ENCODE data around the gene CHPF2. TPM values are rescaled to one million over a fixed set of nuclear protein-coding genes. Genes with fewer than 3 reads are reported as not detected.

Gene CHPF2
- total and polyA plus RNA-seq, 2 experiments from 2014 or later = 4.8 to 26.1 TPM

GRCh38 chr7:151248346-151249033, 16.2 kb downstream of the CHPF2 start, which contains the start of gene SMARCD3:
Gene SMARCD3, minus strand, starts transcription at chr7:151248694. Its CDS starts 132 bp downstream, at chr7:151248562.
- H3K27ac Mint-ChIP-seq = no peak within 1 kb of the TSS
- H3K4me1 Mint-ChIP-seq = peaks cover 64% of the 10 kb centered on the region
- no peaks in the 10 kb centered on the region for H4K20me1 ChIP-seq (replicated peaks; ENCODE audit: insufficient read depth)
- peak within 1 kb of the TSS; percentile 86 for H3K4me2 ChIP-seq
- peaks cover 88% of the 10 kb centered on the region for H3K27me3 ChIP-seq (ENCODE audit: insufficient read depth)
- TF ChIP-seq EZH2 (IDR thresholded peaks at IDR 0.05; ENCODE audit: low read depth, unreplicated experiment) (peak; percentile 66), ZNF331 (CRISPR knock-in tag; IDR thresholded peaks at IDR 0.05; ENCODE audit: low read depth) (no peak)
- H3K36me3 ChIP-seq (ENCODE audit: insufficient read depth) = no peaks in the 10 kb centered on the region
- H3F3A ChIP-seq (replicated peaks; ENCODE audit: low read depth) = peaks cover 10% of the 10 kb centered on the region
- peaks cover 74% of the 10 kb centered on the region for H3K27me3 Mint-ChIP-seq (ENCODE audit: insufficient read depth, low read depth, poor library complexity)
- H3K27ac ChIP-seq (ENCODE audit: low read depth) = no peak within 1 kb of the TSS
- peak; percentile 1; the same call in 2 of the 3 replicates for ATAC-seq
- H3K9me3 Mint-ChIP-seq = no peaks in the 10 kb centered on the region; the same call in 2 of the 3 replicates
- H3K4me1 ChIP-seq (ENCODE audit: insufficient read depth) = peaks cover 50% of the 10 kb centered on the region
- no peaks in the 10 kb centered on the region; the same call in 2 of the 3 replicates for H3K36me3 Mint-ChIP-seq (ENCODE audit: low read depth)
- no peaks in the 10 kb centered on the region for H3K9me2 ChIP-seq (ENCODE audit: insufficient read depth)
- peak within 1 kb of the TSS; percentile 83; the same call in 1 of the 2 replicates for H2AFZ ChIP-seq
- H3K79me2 ChIP-seq (replicated peaks; ENCODE audit: insufficient read depth) = no peaks in the 10 kb centered on the region
- H3K4me3 ChIP-seq = peak within 1 kb of the TSS; percentile 59
- H3K4me3 Mint-ChIP-seq = peak within 1 kb of the TSS; percentile 81
- DNase-seq (ENCODE audit: low spot score) = peak; percentile 73

DNA sequence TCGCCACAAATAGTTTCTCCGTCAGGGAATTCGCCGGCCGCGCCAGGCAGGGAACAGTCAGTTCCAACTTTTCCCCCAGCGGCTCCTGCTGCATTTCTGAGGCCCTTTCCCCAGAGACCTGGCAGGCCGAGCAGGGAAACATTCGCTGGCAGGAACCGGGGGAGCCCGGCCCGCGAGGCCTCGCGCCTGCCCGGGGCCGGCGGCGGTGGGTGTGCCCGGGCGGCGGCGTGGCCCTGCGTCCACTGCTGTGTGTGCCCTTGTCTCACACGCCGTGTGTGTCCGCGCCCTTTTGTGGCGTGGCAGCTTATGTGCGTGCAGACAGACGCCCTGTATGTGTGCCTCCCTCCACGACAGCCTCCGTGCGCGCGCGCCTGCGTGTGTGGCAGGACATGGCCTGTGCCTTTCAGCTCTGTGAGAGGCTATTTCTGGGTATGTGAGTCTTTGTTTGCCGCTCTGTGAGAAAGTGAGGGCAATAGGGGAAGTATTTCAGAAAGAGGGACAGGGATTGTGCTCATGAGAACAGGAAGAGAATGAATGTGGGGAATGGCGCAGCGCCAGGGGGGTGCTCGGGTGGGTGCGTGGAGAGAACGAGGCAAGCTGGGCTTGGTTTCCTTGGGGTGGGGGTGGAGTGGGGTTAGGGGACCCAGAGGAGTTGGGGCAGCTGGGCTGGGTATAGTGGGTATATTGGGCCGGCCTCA, 16.9 kb downstream of the CHPF2 start:
- H3K9me3 Mint-ChIP-seq = no peaks in the 10 kb centered on the region; the same call in 2 of the 3 replicates
- ATAC-seq (no peak), DNase-seq (ENCODE audit: low spot score) (peak; percentile 38)
- H3K27me3 Mint-ChIP-seq (ENCODE audit: insufficient read depth, low read depth, poor library complexity) = peaks cover 77% of the 10 kb centered on the region
- Histone ChIP-seq H3K27me3 (ENCODE audit: insufficient read depth) (peaks cover 88% of the 10 kb centered on the region), H3K27ac (ENCODE audit: low read depth) (no peak overlapping the region), H4K20me1 (replicated peaks; ENCODE audit: insufficient read depth) (no peaks in the 10 kb centered on the region), H3K9me2 (ENCODE audit: insufficient read depth) (no peaks in the 10 kb centered on the region), H2AFZ (peak overlapping the region; percentile 52; the same call in 1 of the 2 replicates), H3K4me1 (ENCODE audit: insufficient read depth) (peaks cover 44% of the 10 kb centered on the region), H3K4me2 (peak overlapping the region; percentile 86), H3K79me2 (replicated peaks; ENCODE audit: insufficient read depth) (no peaks in the 10 kb centered on the region), H3K36me3 (ENCODE audit: insufficient read depth) (no peaks in the 10 kb centered on the region), H3F3A (replicated peaks; ENCODE audit: low read depth) (peaks cover 10% of the 10 kb centered on the region), H3K4me3 (peak overlapping the region; percentile 59)
- TF ChIP-seq EZH2 (IDR thresholded peaks at IDR 0.05; ENCODE audit: low read depth, unreplicated experiment) (peak; percentile 68), STAT1 (IDR thresholded peaks at IDR 0.05; ENCODE audit: unreplicated experiment) (no peak)
- H3K27ac Mint-ChIP-seq = no peak overlapping the region
- peaks cover 61% of the 10 kb centered on the region for H3K4me1 Mint-ChIP-seq
- peak overlapping the region; percentile 81 for H3K4me3 Mint-ChIP-seq
- H3K36me3 Mint-ChIP-seq (ENCODE audit: low read depth) = no peaks in the 10 kb centered on the region; the same call in 2 of the 3 replicates

DNA sequence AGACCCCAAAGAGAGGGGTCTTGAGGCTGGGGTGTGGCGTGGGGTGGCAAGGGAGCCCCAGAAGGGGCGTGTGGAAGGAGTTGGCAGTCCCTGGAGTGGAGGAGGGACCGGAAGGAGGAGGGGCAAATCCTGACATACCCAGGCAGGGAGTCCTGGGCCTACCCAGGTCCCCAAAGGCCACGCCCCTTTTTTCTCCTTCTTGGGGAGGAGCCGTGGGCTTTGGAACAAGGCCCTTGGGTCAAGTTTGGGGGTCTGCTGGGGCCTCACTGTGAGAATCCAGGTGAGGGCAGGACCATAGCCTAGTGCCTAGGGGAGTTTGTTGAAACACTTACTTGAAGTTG, 17.4 kb downstream of the CHPF2 start:
- Mint-ChIP-seq H3K4me3 (peak overlapping the region; percentile 81), H3K9me3 (no peaks in the 10 kb centered on the region; the same call in 2 of the 3 replicates), H3K36me3 (ENCODE audit: low read depth) (no peaks in the 10 kb centered on the region; the same call in 2 of the 3 replicates), H3K4me1 (peaks cover 61% of the 10 kb centered on the region), H3K27me3 (ENCODE audit: insufficient read depth, low read depth, poor library complexity) (peaks cover 78% of the 10 kb centered on the region), H3K27ac (no peak overlapping the region)
- H3K4me3 ChIP-seq = peak overlapping the region; percentile 59
- ATAC-seq = peak; percentile 5; the same call in 2 of the 3 replicates
- peak; percentile 80 for DNase-seq (ENCODE audit: low spot score)
- no peaks in the 10 kb centered on the region for H3K36me3 ChIP-seq (ENCODE audit: insufficient read depth)
- H2AFZ ChIP-seq = no peak overlapping the region
- H3K9me2 ChIP-seq (ENCODE audit: insufficient read depth) = no peaks in the 10 kb centered on the region
- H3K27me3 ChIP-seq (ENCODE audit: insufficient read depth) = peaks cover 89% of the 10 kb centered on the region
- TF ChIP-seq REST (IDR thresholded peaks at IDR 0.05; ENCODE audit: unreplicated experiment) = no peak
- peaks cover 41% of the 10 kb centered on the region for H3K4me1 ChIP-seq (ENCODE audit: insufficient read depth)
- no peaks in the 10 kb centered on the region for H3K79me2 ChIP-seq (replicated peaks; ENCODE audit: insufficient read depth)
- H3F3A ChIP-seq (replicated peaks; ENCODE audit: low read depth) = peaks cover 10% of the 10 kb centered on the region
- no peaks in the 10 kb centered on the region for H4K20me1 ChIP-seq (replicated peaks; ENCODE audit: insufficient read depth)
- peak overlapping the region; percentile 86 for H3K4me2 ChIP-seq
- no peak overlapping the region for H3K27ac ChIP-seq (ENCODE audit: low read depth)

Measured in GM23338 (cell line).